ENCODE data around the gene DLL1.

The DLL1 gene

DNA sequence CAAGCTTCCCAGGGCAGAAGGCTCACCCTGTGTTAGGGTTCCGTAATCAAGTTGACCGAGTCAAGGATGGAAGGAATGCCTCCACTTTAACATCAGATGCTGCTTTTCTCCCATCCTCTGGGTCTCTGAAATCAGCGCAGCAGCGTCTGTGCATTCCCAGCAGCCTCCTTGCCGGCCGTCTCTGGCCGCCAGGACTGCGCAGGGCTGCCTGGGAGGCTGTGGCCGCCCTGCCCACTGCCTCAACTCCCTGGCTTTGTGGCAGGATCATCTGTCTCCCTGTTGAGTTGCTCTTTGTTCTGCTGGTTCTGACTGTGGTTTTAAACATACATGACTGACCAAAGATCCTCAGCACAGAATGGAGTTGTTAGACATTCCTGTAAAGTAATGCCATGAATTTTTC, 56.5 kb downstream of the DLL1 start:
- H3K4me3 ChIP-seq (ENCODE audit: low read length), result no peak overlapping the region
- no peak for TF ChIP-seq CTCF (conservative IDR thresholded peaks at IDR 0.05; ENCODE audit: low read depth, low read length)
- no peak for DNase-seq (ENCODE audit: low read depth)

GRCh38 chr6:170233286-170234205, 57.3 kb downstream of the DLL1 start:
- no peak for DNase-seq (ENCODE audit: low read depth)
- no peak overlapping the region for H3K4me3 ChIP-seq (ENCODE audit: low read length)
- TF ChIP-seq CTCF (conservative IDR thresholded peaks at IDR 0.05; ENCODE audit: low read depth, low read length), result no peak
